Measurements from ENCODE around the gene NEU4. TPM values are rescaled to one million over a fixed set of nuclear protein-coding genes. Genes with fewer than 3 reads are reported as not detected.
"Not testable (repeated sequence)": the region's sequence is repeated elsewhere in the genome, so short reads cannot be mapped to it uniquely, and the experiment has no call there.

The NEU4 gene
- total RNA-seq (2014; rRNA removed; shearing (Covaris generic)): 0.31 and 1.1 TPM in 2 replicates

- DNase-seq (ENCODE audit: low spot score): no peak
Observed at GRCh38 chr2:241808721-241809382, at the start of gene NEU4. Gene NEU4, plus strand, starts transcription at chr2:241809193. Its CDS starts 5,292 bp downstream, at chr2:241814485.

DNA sequence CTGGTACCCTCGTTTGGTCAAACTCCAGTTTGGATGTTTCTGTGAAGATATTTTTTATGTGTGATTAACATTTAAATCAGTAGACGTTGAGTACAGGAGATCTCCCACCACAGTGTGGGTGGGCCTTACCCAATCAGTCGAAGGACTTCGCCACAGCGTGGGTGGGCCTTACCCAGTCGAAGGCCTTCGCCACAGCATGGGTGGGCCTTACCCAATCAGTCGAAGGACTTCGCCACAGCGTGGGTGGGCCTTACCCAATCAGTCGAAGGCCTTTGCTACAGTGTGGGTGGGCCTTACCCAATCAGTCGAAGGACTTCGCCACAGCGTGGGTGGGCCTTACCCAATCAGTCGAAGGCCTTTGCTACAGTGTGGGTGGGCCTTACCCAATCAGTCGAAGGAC, 49.1 kb upstream of the NEU4 start:
- DNase-seq (ENCODE audit: low spot score): not testable (repeated sequence)

DNA sequence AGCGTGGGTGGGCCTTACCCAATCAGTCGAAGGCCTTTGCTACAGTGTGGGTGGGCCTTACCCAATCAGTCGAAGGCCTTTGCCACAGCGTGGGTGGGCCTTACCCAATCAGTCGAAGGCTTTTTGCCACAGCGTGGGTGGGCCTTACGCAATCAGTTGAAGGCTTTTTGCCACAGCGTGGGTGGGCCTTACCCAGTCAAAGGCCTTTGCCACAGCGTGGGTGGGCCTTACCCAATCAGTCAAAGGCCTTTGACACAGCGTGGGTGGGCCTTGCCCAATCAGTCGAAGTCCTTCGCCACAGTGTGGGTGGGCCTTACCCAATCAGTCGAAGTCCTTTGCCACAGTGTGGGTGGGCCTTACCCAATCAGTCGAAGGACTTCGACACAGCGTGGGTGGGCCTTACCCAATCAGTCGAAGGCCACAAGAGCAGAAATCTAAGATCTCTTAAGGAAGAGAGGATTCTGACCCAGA, 48.7 kb upstream of the NEU4 start:
- DNase-seq (ENCODE audit: low spot score): no peak

DNA sequence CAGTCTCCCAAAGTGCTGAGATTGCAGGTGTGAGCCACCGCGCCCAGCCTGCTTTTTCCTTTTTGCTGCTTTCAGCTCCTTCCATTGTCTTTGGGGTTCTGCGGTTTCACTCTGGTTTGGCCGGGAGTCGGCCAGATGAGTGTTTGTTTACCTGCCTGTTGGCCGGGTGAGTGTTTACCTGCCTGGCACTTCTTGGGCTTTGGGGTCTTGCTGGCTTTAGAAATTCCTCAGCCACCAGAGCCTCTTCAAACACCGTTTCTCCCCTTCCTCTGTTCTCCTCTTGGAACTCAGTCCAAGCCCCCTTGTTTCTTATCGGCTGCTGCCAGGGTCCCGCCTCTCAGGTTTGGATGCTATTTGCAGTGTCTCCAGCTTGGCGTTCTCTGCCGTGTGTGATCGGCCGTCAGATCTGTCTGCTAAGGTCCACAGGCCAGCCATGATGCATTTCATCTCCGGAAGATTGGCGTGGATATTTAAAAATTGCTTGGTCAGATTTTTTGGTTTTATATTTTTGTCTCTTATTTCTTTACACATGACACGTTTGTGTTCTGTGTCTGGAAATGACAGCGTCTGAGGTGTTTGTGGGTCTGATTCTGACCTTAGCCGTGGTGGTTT, 46.6 kb upstream of the NEU4 start:
- no peak for DNase-seq (ENCODE audit: low spot score)

DNA sequence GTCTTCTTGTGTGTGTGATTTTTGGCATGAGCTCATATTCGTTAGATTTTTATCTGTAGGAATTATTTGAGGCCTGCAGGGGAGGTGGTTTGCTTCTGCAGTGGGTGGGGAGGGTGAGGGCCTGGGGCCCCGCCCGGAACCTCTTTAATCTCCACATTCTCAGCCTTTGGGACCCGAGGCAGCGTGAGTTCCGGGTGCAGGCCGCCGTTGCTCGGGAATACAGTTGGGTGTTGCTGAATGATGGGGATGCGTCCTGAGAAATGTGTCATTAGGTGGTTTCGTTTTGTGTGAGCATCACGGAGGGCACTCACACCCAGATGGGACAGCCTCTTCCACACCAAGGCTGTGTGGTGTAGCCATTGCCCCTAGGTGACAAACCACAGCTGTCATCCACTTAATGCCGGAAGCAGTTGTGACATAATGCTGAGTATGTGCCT, 46.0 kb upstream of the NEU4 start:
- no peak for DNase-seq (ENCODE audit: low spot score)

DNA sequence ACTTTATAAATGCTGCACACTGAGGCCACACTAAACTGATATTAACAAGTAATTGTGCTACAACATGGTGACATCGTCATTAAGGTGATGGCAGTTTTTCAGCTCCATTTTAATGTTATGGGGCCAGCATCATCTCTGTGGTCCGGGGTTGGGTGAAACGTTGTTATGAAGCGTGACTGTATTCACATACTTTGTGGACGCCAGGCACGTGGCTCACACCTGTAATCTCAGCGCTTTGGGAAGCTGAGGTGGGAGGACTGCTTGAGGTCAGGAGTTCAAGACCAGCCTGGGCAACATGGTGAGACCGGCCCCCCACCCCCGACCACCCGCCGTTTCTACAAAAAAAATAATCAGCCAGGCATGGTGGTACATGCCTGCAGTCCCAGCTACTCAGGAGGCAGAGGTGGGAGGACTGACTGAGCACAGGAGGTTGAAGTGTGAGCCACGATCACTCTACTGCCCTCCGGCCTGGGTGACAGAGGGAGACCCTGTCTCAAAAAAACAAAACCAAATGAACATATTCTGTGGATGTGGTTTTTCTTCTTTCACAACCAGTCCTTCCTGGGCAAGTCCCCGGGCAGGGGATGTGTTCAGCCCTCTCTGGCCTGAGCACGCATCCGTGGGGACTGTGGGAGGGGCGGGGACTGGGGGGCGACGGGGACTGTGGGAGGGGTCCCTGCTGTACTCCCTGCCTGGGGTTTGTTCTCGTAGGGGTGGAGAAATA, 45.3 kb upstream of the NEU4 start:
- no peak for DNase-seq (ENCODE audit: low spot score)

DNA sequence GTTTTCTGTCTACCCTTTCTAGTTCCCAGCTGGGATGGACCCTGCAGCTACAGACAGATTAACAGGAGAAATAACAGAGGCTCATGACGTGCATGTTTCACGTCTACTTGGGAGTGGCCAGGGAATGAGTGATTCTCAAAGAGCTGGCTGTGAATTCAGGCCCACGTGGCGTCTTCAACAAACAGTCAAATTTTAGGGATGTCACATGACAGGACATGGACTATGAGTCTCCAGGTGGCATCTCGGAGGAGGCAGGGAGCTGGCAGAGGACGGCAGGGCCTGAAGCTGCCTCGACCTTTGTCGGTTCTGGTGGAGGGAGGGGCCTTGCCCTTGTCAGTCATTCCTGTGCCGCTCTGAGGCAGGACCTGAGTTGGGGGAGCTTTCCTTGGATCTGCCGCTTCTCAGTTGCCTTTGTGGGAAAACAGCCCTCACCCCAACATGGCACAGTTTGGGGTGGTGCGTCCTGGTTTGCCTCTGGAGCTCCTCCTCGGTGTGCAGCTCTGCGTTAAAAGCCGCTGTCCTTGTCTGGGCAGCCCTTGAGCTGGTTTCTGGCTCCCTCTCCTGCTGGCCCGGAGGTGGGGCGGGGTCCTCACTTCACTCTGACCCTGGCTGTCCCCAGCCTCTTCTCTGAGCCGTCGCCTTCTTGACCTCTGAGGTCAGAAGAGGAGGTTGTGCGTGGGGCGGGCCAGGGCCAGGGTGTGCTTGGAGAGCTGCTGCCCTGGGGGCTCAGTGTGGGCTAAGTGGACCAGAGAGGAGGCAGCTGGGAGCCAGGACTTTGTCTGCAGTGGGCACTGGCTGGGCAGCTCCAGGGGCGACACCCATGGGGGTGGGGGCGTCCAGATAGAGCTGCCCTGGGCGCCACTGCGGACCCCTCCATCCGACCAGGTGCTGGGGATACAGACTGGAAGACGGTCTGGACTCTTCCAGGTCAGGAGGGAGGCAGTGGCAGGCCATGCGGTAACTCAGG, 44.4 kb upstream of the NEU4 start:
- DNase-seq (ENCODE audit: low spot score): no peak

DNA sequence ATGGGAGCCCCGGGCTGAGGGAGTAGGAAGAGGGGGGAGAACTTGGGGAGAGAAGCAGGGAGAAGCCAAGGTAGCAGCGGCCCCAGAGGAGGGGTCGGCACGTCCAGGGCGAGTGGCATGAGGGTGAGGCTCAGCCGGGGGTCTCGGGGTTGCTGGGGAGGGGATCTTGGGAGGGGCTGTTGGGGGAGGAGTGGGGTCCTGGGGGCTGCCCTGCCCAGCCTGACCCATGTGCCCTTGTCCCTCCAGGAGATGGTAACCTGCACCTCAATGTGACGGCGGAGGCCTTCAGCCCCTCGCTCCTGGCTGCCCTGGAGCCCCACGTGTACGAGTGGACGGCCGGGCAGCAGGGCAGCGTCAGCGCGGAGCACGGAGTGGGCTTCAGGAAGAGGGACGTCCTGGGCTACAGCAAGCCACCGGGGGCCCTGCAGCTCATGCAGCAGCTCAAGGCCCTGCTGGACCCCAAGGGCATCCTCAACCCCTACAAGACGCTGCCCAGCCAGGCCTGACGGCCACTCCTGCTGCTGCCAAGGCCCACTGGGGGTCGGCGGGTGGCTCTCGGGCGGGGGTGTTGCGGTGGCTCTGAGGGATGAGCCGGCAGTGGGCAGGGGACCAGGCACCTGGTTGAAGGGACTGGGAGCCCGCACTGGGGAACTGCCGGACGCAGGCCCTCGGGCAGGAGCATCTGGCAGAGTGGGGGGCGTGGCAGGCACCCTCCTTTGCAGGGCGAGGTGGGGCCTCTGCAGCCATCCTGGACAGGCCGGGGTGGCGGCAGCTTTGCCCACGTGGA, 41.3 kb upstream of the NEU4 start:
- no peak for DNase-seq (ENCODE audit: low spot score)

GRCh38 chr2:241768251-241768711, 40.7 kb upstream of the NEU4 start:
- DNase-seq (ENCODE audit: low spot score): no peak

DNA sequence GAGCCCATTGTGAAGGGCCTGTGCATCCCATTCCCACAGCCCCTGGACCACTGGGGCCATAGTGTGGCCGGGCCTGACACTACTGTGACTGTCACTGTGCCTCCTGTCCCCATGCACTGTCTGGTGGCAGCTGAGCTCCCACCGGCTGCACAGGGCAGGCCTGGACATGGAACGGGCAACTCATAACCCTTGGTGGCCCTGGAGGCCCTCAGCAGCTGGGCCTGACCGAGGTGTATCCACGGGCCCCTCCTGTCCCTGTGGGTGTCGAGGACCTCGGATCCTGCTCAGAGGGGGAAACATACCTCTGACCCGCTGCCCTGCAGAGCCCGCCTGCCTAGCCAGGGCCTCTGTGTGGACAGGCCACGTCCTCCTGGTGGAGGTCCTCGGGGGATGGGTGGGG, 40.1 kb upstream of the NEU4 start:
- DNase-seq (ENCODE audit: low spot score): no peak

DNA sequence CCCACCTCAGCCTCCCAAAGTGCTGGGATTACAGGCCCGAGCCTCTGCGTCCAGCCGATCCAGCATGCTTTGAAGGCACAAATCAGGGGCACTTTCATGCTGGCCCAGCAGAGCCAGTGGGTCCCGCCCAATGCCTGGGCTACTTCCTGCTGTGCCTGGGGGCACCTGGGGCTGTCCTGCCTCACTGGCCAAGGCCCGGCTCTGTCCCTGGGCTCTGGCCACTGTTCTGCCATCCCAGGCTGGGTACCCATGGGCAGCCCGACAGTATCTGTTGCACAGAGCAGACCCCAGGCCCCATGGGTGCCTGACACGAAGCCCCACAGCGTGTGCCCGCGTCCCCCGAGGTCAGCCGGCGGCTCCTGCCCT, 39.2 kb upstream of the NEU4 start:
- DNase-seq (ENCODE audit: low spot score): no peak

- no peak for DNase-seq (ENCODE audit: low spot score)
Observed at GRCh38 chr2:241770185-241770935, 38.6 kb upstream of the NEU4 start.

DNA sequence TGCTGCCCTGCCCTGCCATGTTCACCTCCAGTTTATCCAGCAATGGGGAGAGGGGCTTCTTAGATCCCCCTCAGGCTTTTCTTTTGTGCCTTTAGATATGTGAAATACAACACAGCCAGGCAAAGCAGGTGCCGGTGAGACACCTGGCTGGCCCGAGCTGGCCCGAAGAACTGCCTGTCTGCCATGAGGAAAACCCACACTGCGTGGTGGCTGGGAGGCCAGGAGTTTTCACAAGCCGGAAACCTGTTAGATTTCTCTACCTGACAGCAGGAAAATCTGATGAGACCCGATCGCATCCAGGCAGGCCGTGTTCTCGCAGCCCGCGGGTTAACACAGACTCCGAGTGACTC, 38.1 kb upstream of the NEU4 start:
- DNase-seq (ENCODE audit: low spot score): no peak

- no peak for DNase-seq (ENCODE audit: low spot score)
Observed at GRCh38 chr2:241771286-241772062, 37.5 kb upstream of the NEU4 start.

- no peak for DNase-seq (ENCODE audit: low spot score)
Observed at GRCh38 chr2:241772063-241772499, 36.9 kb upstream of the NEU4 start.

GRCh38 chr2:241773511-241774418, 35.2 kb upstream of the NEU4 start:
- no peak for DNase-seq (ENCODE audit: low spot score)

- peak; percentile 9 for DNase-seq (ENCODE audit: low spot score)
Observed at GRCh38 chr2:241774419-241775222, 34.4 kb upstream of the NEU4 start.

Data from HT-29 (cell line).